Calu3 (cell line): Measurements from ENCODE around the gene DLEC1. TPM values are rescaled to one million over a fixed set of nuclear protein-coding genes. Genes with fewer than 3 reads are reported as not detected.

ENCODE experiments used
- BruUV-seq: library from RNA; stranded (reverse); fragments of 400-500 nt; replicated peaks from 2 replicates; lab custom pipeline; 2021; lab: Mats Ljungman, UMichigan
- CTCF ChIA-PET: fragments of 300-600 bp; sonication (Branson Sonifier 250); formaldehyde crosslinking; loops from one replicate; lab custom pipeline; 2022; ENCODE audit warnings: antibody characterized with exemption; lab: Charles Lee
- DNase-seq: peaks from one replicate; pipeline ENCODE4 v3.0.0; 2022
- H3K27ac Mint-ChIP-seq: one replicate; pipeline ENCODE4 v1.8.0; 2022; ENCODE audit warnings: mixed read lengths; ENCODE audit not compliant: unreplicated experiment
- H3K27me3 Mint-ChIP-seq: one replicate; pipeline ENCODE4 v1.8.0; 2022; ENCODE audit warnings: mixed read lengths; ENCODE audit not compliant: unreplicated experiment
- H3K36me3 Mint-ChIP-seq: one replicate; pipeline ENCODE4 v1.8.0; 2022; ENCODE audit warnings: mild to moderate bottlenecking, moderate library complexity, mixed read lengths; ENCODE audit not compliant: insufficient read depth, unreplicated experiment
- H3K4me1 Mint-ChIP-seq: one replicate; pipeline ENCODE4 v1.8.0; 2022; ENCODE audit warnings: mild to moderate bottlenecking, low read depth, mixed read lengths; ENCODE audit not compliant: unreplicated experiment
- H3K4me3 Mint-ChIP-seq: one replicate; pipeline ENCODE4 v1.8.0; 2022; ENCODE audit warnings: mild to moderate bottlenecking, low read depth, moderate library complexity, mixed read lengths; ENCODE audit not compliant: unreplicated experiment
- H3K9me3 Mint-ChIP-seq: one replicate; pipeline ENCODE4 v1.8.0; 2022; ENCODE audit warnings: low read depth, mixed read lengths; ENCODE audit not compliant: unreplicated experiment
- intact Hi-C: fragments of 100-400 bp; cut with micrococcal nuclease; formaldehyde crosslinking; loops from one replicate; pipeline ENCODE4 v1.10.0; 2022; ENCODE audit not compliant: unreplicated experiment
- total RNA-seq: library from RNA; stranded (reverse); gene quantifications from 2 replicates; pipeline ENCODE4 v1.2.3, GENCODE V29; 2022
- TF ChIP-seq, protein P1 (sequence below): fragments of 200-600 bp; IDR thresholded peaks from one replicate; pipeline ENCODE4 v1.8.0; 2022; ENCODE audit warnings: antibody characterized with exemption; ENCODE audit not compliant: unreplicated experiment

The DLEC1 gene
- total RNA-seq, 1 experiment from 2014 or later = 0.28 TPM

DNA sequence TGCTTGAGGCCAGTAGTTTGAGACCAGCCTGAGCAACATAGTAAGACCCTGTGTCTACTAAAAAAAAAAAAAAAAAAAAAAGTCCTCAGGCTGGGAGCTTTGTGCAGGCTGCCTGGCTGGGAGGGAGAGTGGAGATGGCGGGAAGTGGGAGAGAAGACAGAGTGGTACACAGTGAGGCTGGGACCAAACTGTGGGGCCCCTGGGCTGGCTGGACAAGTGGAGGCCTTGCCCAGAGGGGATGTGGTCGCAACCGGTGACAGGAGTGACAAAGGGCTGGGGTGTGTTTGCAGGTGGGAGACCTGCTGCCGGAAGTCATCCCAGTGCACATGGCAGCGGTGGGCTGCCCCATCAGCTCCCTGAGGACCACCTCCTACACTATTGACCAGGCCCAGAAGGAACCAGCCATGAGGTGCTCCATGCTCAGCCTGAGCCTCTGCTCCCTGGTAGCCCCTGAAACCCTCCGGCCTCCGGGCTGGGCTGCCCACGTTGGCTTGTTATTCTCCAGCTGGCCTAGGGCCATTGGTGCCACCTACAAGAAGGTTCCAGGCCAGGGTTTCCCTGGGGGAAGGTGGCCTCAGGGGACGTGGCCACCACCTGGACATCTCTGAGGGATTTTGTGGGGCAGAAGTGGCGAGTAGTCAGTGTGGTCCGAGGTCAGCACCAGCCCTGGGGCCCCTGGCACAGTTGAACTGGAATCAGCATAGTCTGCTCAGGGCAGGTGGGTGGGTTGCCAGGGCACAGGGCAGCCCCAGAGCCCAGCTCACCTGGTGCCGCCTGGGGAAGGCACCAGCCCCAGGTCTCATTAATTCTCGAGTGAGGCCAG, 75.3 kb downstream of the DLEC1 start:
- no peak overlapping the region for H3K4me3 Mint-ChIP-seq
- H3K4me1 Mint-ChIP-seq = peaks cover 9% of the 10 kb centered on the region
- DNase-seq = no peak
- TF ChIP-seq, protein P1, sequence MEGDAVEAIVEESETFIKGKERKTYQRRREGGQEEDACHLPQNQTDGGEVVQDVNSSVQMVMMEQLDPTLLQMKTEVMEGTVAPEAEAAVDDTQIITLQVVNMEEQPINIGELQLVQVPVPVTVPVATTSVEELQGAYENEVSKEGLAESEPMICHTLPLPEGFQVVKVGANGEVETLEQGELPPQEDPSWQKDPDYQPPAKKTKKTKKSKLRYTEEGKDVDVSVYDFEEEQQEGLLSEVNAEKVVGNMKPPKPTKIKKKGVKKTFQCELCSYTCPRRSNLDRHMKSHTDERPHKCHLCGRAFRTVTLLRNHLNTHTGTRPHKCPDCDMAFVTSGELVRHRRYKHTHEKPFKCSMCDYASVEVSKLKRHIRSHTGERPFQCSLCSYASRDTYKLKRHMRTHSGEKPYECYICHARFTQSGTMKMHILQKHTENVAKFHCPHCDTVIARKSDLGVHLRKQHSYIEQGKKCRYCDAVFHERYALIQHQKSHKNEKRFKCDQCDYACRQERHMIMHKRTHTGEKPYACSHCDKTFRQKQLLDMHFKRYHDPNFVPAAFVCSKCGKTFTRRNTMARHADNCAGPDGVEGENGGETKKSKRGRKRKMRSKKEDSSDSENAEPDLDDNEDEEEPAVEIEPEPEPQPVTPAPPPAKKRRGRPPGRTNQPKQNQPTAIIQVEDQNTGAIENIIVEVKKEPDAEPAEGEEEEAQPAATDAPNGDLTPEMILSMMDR = no peak
- no peaks in the 10 kb centered on the region for H3K9me3 Mint-ChIP-seq
- H3K36me3 Mint-ChIP-seq = peaks cover 31% of the 10 kb centered on the region
- CTCF ChIA-PET = no interaction called here
- H3K27ac Mint-ChIP-seq = no peak overlapping the region
- H3K27me3 Mint-ChIP-seq = peaks cover 13% of the 10 kb centered on the region
- BruUV-seq = no TSS peak
- intact Hi-C loops = no loop called here

DNA sequence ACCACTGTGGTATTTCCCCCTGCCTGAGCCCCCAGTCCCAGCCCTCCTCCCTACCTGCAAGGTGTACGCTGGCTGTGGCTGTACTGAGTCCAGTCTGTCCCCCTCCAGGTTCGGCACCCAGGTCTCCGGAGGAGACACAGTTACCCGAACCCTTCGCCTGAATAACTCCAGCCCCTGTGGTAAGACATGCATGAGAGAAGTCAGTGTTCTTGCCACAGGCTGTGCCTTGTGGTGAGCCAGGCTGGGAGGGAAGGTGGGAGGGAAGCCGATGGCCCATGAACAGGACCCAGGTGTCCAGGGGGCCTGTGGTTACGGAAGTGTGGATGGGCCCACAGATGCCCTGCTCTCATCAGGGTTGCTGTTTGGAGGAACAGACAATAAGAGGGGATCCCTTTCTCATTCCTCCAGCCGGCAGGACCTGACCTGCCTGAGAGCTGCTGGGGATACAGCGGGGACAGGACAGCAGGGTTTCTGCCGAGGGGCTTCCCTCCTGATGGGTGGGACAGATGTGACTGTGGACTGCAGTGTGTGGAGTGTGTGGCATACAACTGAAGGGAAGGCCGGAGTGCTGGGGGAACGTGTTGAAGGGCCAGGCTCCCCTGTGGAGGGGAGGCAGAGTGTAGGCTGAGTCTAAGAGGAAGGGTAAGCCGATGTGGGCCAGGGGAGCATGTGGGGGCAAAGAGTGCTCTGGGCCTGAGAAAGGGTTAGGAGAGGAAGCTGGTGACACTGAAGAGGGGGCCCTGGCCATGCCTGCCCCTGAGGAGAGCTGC, 76.1 kb downstream of the DLEC1 start:
- TF ChIP-seq, protein P1 = no peak
- Mint-ChIP-seq H3K9me3 (no peaks in the 10 kb centered on the region), H3K27me3 (peaks cover 13% of the 10 kb centered on the region), H3K27ac (peak overlapping the region; percentile 60), H3K4me1 (peaks cover 9% of the 10 kb centered on the region), H3K36me3 (peaks cover 33% of the 10 kb centered on the region), H3K4me3 (no peak overlapping the region)
- CTCF ChIA-PET = no interaction called here
- no TSS peak for BruUV-seq
- intact Hi-C loops = loop anchor here (5.0 kb wide), 2 partner anchors 132 to 182 kb away; no protein-coding TSS in a partner anchor
- no peak for DNase-seq

DNA sequence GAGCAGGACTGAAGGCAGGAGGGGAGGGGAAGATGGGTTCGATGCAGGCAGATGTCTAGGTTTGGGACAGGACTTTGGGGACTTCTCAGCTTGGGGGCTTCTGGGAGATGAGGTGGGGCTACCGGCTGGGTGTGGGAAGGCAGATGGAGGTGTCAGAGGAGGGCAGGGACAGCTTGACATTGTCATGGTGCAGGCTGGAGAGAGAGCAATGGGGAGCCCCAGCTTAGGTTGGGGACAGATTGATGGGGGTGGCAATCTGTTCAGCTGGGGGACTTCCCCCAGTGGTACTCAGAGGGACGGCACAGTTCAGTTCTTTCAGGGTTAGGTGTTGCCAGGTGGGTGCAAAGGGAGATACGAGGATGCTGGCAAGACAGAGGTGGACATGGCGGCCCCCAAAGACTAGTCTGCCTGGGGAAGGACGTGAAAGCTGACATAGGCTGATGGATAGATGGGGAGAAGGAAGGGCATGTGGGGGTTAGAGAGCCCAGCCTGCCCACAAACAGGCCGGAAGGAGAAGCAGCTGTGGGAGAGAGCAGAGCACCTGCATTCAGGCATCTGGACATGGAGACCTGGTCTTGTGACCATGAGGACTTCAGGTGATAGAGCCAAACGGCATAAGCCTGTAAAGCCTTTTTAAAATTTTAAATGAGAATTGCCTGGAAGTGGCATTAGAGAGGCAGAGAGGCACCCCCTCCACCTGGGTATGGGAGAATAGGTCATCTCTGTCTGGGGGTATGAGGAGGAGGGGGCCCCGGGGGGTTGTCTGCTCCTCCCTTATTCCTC, 76.8 kb downstream of the DLEC1 start:
- H3K27ac Mint-ChIP-seq = peak overlapping the region; percentile 60
- CTCF ChIA-PET = interaction anchor here (1.3 kb wide), 1 partner anchor 18 kb away, joined by 3 read pairs; no protein-coding TSS in a partner anchor
- no peak for DNase-seq
- peaks cover 13% of the 10 kb centered on the region for H3K27me3 Mint-ChIP-seq
- H3K4me3 Mint-ChIP-seq = no peak overlapping the region
- H3K4me1 Mint-ChIP-seq = peaks cover 9% of the 10 kb centered on the region
- no peaks in the 10 kb centered on the region for H3K9me3 Mint-ChIP-seq
- TF ChIP-seq, protein P1 = no peak
- no TSS peak for BruUV-seq
- peaks cover 41% of the 10 kb centered on the region for H3K36me3 Mint-ChIP-seq
- intact Hi-C loops = loop anchor here (2.0 to 5.0 kb wide), 3 partner anchors 111 to 181 kb away; no protein-coding TSS in a partner anchor
